ENCODE results near the gene MTX2. TPM values are rescaled to one million over a fixed set of nuclear protein-coding genes. Genes with fewer than 3 reads are reported as not detected.

MTX2 gene
- total and polyA plus RNA-seq, 2 donors (not counting 3 experiments of a cell fraction or from before 2014, with no cell fraction given) = 31.3 TPM

- BruUV-seq (replicated peaks) = no TSS peak
- Histone ChIP-seq H3K27ac (ENCODE audit: insufficient read depth, low read depth, low read length) (no peak overlapping the region), H3K4me2 (ENCODE audit: insufficient read depth, low read length) (no peak overlapping the region), H2AFZ (ENCODE audit: low read depth, low read length) (no peak overlapping the region), H3K9me3 (replicated peaks; ENCODE audit: control insufficient read depth, insufficient read depth, low read length) (no peaks in the 10 kb centered on the region), H3K79me2 (ENCODE audit: control insufficient read depth, insufficient read depth, low read length) (no peaks in the 10 kb centered on the region), H3K4me1 (ENCODE audit: control insufficient read depth, extremely low read depth, insufficient read depth, low read length) (no peaks in the 10 kb centered on the region), H3K4me3 (replicated peaks in 1 of 3; ENCODE audit: insufficient read depth in 1 of 3, low read depth in 1 of 3, low read length in 3 of 3) (no peak overlapping the region), H3K9me1 (replicated peaks; ENCODE audit: control insufficient read depth, extremely low read depth, insufficient read depth, low read length) (no peaks in the 10 kb centered on the region), H4K20me1 (replicated peaks; ENCODE audit: control insufficient read depth, extremely low read depth, insufficient read depth, low read length) (no peaks in the 10 kb centered on the region), H3K36me3 (ENCODE audit: control insufficient read depth in 2 of 2, extremely low read depth in 1 of 2, insufficient read depth in 2 of 2, low read length in 2 of 2) (no peaks in the 10 kb centered on the region), H3K27me3 (ENCODE audit: control insufficient read depth in 2 of 2, insufficient read depth in 2 of 2, low read length in 2 of 2) (no peaks in the 10 kb centered on the region), H3K9ac (replicated peaks; ENCODE audit: extremely low read depth, insufficient read depth, low read length) (no peak overlapping the region)
- ChIA-PET POLR2A (no interaction called here), CTCF (interaction anchor here (1.0 kb wide), 2 partner anchors 124 to 152 kb away, joined by 3 to 4 read pairs; no protein-coding TSS in a partner anchor)
- intact Hi-C loops (cut with micrococcal nuclease) = no loop called here
- dilution Hi-C loops (cut with MboI; ENCODE audit: extremely low pct_ligation_motif_present, low sequenced_read_pairs) = no loop called here
- FAIRE-seq = no peak
- DNase-seq (ENCODE audit: low read depth, low spot score) = no peak
- TF ChIP-seq FOS (IDR thresholded peaks at IDR 0.05; ENCODE audit: borderline replicate concordance, insufficient read depth, low read length) (no peak), JUN (IDR thresholded peaks at IDR 0.05; ENCODE audit: borderline replicate concordance, insufficient read depth, insufficient read length, low read depth) (no peak), CTCF (IDR thresholded peaks at IDR 0.05; ENCODE audit: extremely low read depth in 1 of 2, insufficient read depth in 1 of 2, low read depth in 1 of 2, low read length in 2 of 2) (no peak), POLR2AphosphoS5 (IDR thresholded peaks at IDR 0.05; ENCODE audit: insufficient read depth, low read depth, low read length) (no peak), EZH2 (IDR thresholded peaks at IDR 0.05; ENCODE audit: borderline replicate concordance, low read depth, low read length, severe bottlenecking) (no peak), MYC (IDR thresholded peaks at IDR 0.05; ENCODE audit: low read depth, low read length) (no peak), GATA2 (IDR thresholded peaks at IDR 0.05; ENCODE audit: insufficient read depth, insufficient read length, low read depth, low read length) (no peak), MAX (IDR thresholded peaks at IDR 0.05; ENCODE audit: insufficient read depth, insufficient read length) (no peak), POLR2A (IDR thresholded peaks at IDR 0.05; ENCODE audit: low read depth, low read length) (no peak)
These were observed 61.4 kb downstream of the MTX2 start for GRCh38 chr2:176330612-176331011.
